Measurements from ENCODE around the gene WWP2.

The WWP2 gene

GRCh38 chr16:69761983-69762813 lies at the start of gene WWP2:
WWP2 (plus strand) TSS chr16:69762332; CDS start chr16:69787011, 24,679 bp downstream.
- no peak for TF ChIP-seq CTCF (IDR thresholded peaks at IDR 0.05; ENCODE audit: insufficient read depth, low read depth, low read length, missing control alignments)
- peak; percentile 74 for DNase-seq (ENCODE audit: low read depth)
- peak within 1 kb of the TSS; percentile 89 for H3K4me3 ChIP-seq (ENCODE audit: low read length)

GRCh38 chr16:69712914-69713581 lies 49.1 kb upstream of the WWP2 start:
- H3K4me3 ChIP-seq (ENCODE audit: low read length): no peak overlapping the region
- no peak for TF ChIP-seq CTCF (IDR thresholded peaks at IDR 0.05; ENCODE audit: insufficient read depth, low read depth, low read length, missing control alignments)
- no peak for DNase-seq (ENCODE audit: low read depth)

GRCh38 chr16:69717066-69717465 lies 45.1 kb upstream of the WWP2 start:
- no peak for TF ChIP-seq CTCF (IDR thresholded peaks at IDR 0.05; ENCODE audit: insufficient read depth, low read depth, low read length, missing control alignments)
- no peak overlapping the region for H3K4me3 ChIP-seq (ENCODE audit: low read length)
- no peak for DNase-seq (ENCODE audit: low read depth)

- TF ChIP-seq CTCF (IDR thresholded peaks at IDR 0.05; ENCODE audit: insufficient read depth, low read depth, low read length, missing control alignments): no peak
- DNase-seq (ENCODE audit: low read depth): no peak
- H3K4me3 ChIP-seq (ENCODE audit: low read length): no peak overlapping the region
Observed at GRCh38 chr16:69718111-69718764, 43.9 kb upstream of the WWP2 start.

GRCh38 chr16:69720822-69721430 lies 41.2 kb upstream of the WWP2 start:
- no peak for DNase-seq (ENCODE audit: low read depth)
- TF ChIP-seq CTCF (IDR thresholded peaks at IDR 0.05; ENCODE audit: insufficient read depth, low read depth, low read length, missing control alignments): no peak
- H3K4me3 ChIP-seq (ENCODE audit: low read length): no peak overlapping the region

GRCh38 chr16:69721441-69721957 lies 40.6 kb upstream of the WWP2 start:
- no peak for DNase-seq (ENCODE audit: low read depth)
- H3K4me3 ChIP-seq (ENCODE audit: low read length): no peak overlapping the region
- no peak for TF ChIP-seq CTCF (IDR thresholded peaks at IDR 0.05; ENCODE audit: insufficient read depth, low read depth, low read length, missing control alignments)
